Prostate gland (tissue), 2 donors: Measurements from ENCODE around the gene PAX2.

Experiments used
- POLR2A ChIP-seq: fragments of 450-650 bp; IDR thresholded peaks from one replicate; pipeline ENCODE4 v1.6.1; 2016; ENCODE audit warnings: antibody characterized with exemption, mild to moderate bottlenecking
- TF ChIP-seq, protein P1 (sequence below), 4 experiments: fragments of 200-600 bp in 2 of 4; fragments of 450-650 bp in 2 of 4; sonication (generic) in 2 of 4; IDR thresholded peaks; 1 replicate in 3 of 4; 2 replicates in 1 of 4; pipeline ENCODE4 v1.5.1; 2016 to 2019; ENCODE audit warnings: antibody characterized with exemption in 4 of 4, mild to moderate bottlenecking in 2 of 4, moderate library complexity in 2 of 4

DNA sequence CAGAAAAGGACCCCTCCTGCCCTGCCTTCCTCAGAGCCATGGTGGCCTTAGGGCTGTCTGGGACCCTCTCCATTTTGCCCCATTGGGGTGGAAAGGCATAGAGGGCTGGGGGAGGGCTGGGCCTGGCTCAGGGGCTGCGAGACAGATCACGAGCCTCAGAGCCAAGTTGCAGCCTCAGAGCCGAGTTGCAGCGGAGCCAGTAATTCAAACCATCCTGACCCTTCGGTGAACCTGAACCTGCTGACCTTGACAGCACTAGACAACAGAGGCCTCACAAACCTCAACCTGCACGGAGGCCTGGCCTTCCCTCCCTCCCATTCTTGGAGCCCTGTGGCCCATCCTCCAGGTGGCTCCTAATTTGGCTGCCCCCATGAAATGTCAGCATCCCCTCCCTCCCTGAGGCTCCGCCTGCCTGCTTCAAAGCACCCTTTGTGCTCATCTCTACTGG is 45.4 kb downstream of the PAX2 start:
- TF ChIP-seq, protein P1, sequence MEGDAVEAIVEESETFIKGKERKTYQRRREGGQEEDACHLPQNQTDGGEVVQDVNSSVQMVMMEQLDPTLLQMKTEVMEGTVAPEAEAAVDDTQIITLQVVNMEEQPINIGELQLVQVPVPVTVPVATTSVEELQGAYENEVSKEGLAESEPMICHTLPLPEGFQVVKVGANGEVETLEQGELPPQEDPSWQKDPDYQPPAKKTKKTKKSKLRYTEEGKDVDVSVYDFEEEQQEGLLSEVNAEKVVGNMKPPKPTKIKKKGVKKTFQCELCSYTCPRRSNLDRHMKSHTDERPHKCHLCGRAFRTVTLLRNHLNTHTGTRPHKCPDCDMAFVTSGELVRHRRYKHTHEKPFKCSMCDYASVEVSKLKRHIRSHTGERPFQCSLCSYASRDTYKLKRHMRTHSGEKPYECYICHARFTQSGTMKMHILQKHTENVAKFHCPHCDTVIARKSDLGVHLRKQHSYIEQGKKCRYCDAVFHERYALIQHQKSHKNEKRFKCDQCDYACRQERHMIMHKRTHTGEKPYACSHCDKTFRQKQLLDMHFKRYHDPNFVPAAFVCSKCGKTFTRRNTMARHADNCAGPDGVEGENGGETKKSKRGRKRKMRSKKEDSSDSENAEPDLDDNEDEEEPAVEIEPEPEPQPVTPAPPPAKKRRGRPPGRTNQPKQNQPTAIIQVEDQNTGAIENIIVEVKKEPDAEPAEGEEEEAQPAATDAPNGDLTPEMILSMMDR (IDR thresholded peaks at IDR 0.05) = no peak
- TF ChIP-seq POLR2A = no peak
